ENCODE measurements around the gene MLXIP. TPM values are rescaled to one million over a fixed set of nuclear protein-coding genes. Genes with fewer than 3 reads are reported as not detected.

Gene MLXIP
- total RNA-seq, 1 experiment from 2014 or later = 4.0 TPM

- H3K27me3 ChIP-seq = no peaks in the 10 kb centered on the region
- no peaks in the 10 kb centered on the region for H3K9me3 ChIP-seq
- DNase-seq = no peak
- H3K36me3 ChIP-seq = peaks cover 8% of the 10 kb centered on the region
- H3K4me3 ChIP-seq = no peak overlapping the region
Measured at GRCh38 chr12:122126713-122127597, 48.4 kb downstream of the MLXIP start.

GRCh38 chr12:122127839-122128238, 49.3 kb downstream of the MLXIP start:
- peaks cover 17% of the 10 kb centered on the region for H3K36me3 ChIP-seq
- DNase-seq = no peak
- H3K9me3 ChIP-seq = no peaks in the 10 kb centered on the region
- no peaks in the 10 kb centered on the region for H3K27me3 ChIP-seq
- H3K4me3 ChIP-seq = no peak overlapping the region

GRCh38 chr12:122128481-122128880, 49.9 kb downstream of the MLXIP start:
- Histone ChIP-seq H3K4me3 (no peak overlapping the region), H3K9me3 (no peaks in the 10 kb centered on the region), H3K27me3 (no peaks in the 10 kb centered on the region), H3K36me3 (peaks cover 18% of the 10 kb centered on the region)
- no peak for DNase-seq

GRCh38 chr12:122129131-122129530, 50.6 kb downstream of the MLXIP start:
- no peaks in the 10 kb centered on the region for H3K9me3 ChIP-seq
- H3K27me3 ChIP-seq = no peaks in the 10 kb centered on the region
- H3K4me3 ChIP-seq = no peak overlapping the region
- H3K36me3 ChIP-seq = peaks cover 18% of the 10 kb centered on the region
- DNase-seq = no peak

GRCh38 chr12:122130150-122130549, 51.6 kb downstream of the MLXIP start:
- peaks cover 22% of the 10 kb centered on the region for H3K36me3 ChIP-seq
- DNase-seq = no peak
- no peaks in the 10 kb centered on the region for H3K27me3 ChIP-seq
- no peaks in the 10 kb centered on the region for H3K9me3 ChIP-seq
- no peak overlapping the region for H3K4me3 ChIP-seq

- no peak for DNase-seq
Measured at GRCh38 chr12:122133192-122133950, 54.8 kb downstream of the MLXIP start.

GRCh38 chr12:122135437-122136031, 57.0 kb downstream of the MLXIP start:
- no peak overlapping the region for H3K4me3 ChIP-seq

More at GRCh38 chr12:122133192-122133950, 54.8 kb downstream of the MLXIP start:
- Histone ChIP-seq H3K36me3 (peaks cover 23% of the 10 kb centered on the region), H3K9me3 (no peaks in the 10 kb centered on the region), H3K4me3 (no peak overlapping the region), H3K27me3 (no peaks in the 10 kb centered on the region)

GRCh38 chr12:122137229-122137628, 58.7 kb downstream of the MLXIP start:
- DNase-seq = no peak
- no peak overlapping the region for H3K4me3 ChIP-seq
- no peaks in the 10 kb centered on the region for H3K9me3 ChIP-seq
- no peaks in the 10 kb centered on the region for H3K27me3 ChIP-seq
- peaks cover 26% of the 10 kb centered on the region for H3K36me3 ChIP-seq

More at GRCh38 chr12:122135437-122136031, 57.0 kb downstream of the MLXIP start:
- Histone ChIP-seq H3K27me3 (no peaks in the 10 kb centered on the region), H3K36me3 (peaks cover 23% of the 10 kb centered on the region), H3K9me3 (no peaks in the 10 kb centered on the region)
- DNase-seq = no peak

GRCh38 chr12:122137681-122138080, 59.1 kb downstream of the MLXIP start:
- Histone ChIP-seq H3K9me3 (no peaks in the 10 kb centered on the region), H3K36me3 (peaks cover 25% of the 10 kb centered on the region), H3K4me3 (no peak overlapping the region), H3K27me3 (no peaks in the 10 kb centered on the region)
- DNase-seq = no peak

- no peaks in the 10 kb centered on the region for H3K9me3 ChIP-seq
- no peak overlapping the region for H3K4me3 ChIP-seq
Measured at GRCh38 chr12:122138181-122138580, 59.6 kb downstream of the MLXIP start.

GRCh38 chr12:122138616-122139015, 60.1 kb downstream of the MLXIP start:
- no peak for DNase-seq
- no peaks in the 10 kb centered on the region for H3K27me3 ChIP-seq
- H3K36me3 ChIP-seq = peaks cover 22% of the 10 kb centered on the region
- no peak overlapping the region for H3K4me3 ChIP-seq
- H3K9me3 ChIP-seq = no peaks in the 10 kb centered on the region

More at GRCh38 chr12:122138181-122138580, 59.6 kb downstream of the MLXIP start:
- Histone ChIP-seq H3K36me3 (peaks cover 22% of the 10 kb centered on the region), H3K27me3 (no peaks in the 10 kb centered on the region)
- DNase-seq = no peak

- no peak for DNase-seq
- peaks cover 22% of the 10 kb centered on the region for H3K36me3 ChIP-seq
- no peaks in the 10 kb centered on the region for H3K27me3 ChIP-seq
- no peaks in the 10 kb centered on the region for H3K9me3 ChIP-seq
- H3K4me3 ChIP-seq = no peak overlapping the region
Measured at GRCh38 chr12:122139266-122139665, 60.7 kb downstream of the MLXIP start.

- no peak overlapping the region for H3K4me3 ChIP-seq
- no peak for DNase-seq
- H3K36me3 ChIP-seq = peaks cover 19% of the 10 kb centered on the region
- no peaks in the 10 kb centered on the region for H3K27me3 ChIP-seq
- H3K9me3 ChIP-seq = no peaks in the 10 kb centered on the region
Measured at GRCh38 chr12:122139941-122140340, 61.4 kb downstream of the MLXIP start.

- Histone ChIP-seq H3K9me3 (no peaks in the 10 kb centered on the region), H3K27me3 (no peaks in the 10 kb centered on the region), H3K36me3 (peaks cover 14% of the 10 kb centered on the region), H3K4me3 (no peak overlapping the region)
- no peak for DNase-seq
Measured at GRCh38 chr12:122140467-122141257, 62.1 kb downstream of the MLXIP start.

GRCh38 chr12:122141911-122142725, 63.6 kb downstream of the MLXIP start:
- Histone ChIP-seq H3K9me3 (no peaks in the 10 kb centered on the region), H3K4me3 (no peak overlapping the region), H3K27me3 (no peaks in the 10 kb centered on the region), H3K36me3 (peaks cover 14% of the 10 kb centered on the region)
- no peak for DNase-seq

GRCh38 chr12:122142857-122143256, 64.3 kb downstream of the MLXIP start:
- no peak for DNase-seq
- no peak overlapping the region for H3K4me3 ChIP-seq
- H3K9me3 ChIP-seq = no peaks in the 10 kb centered on the region
- H3K27me3 ChIP-seq = no peaks in the 10 kb centered on the region
- H3K36me3 ChIP-seq = peaks cover 12% of the 10 kb centered on the region
